Smooth muscle cell (in vitro differentiated cells): ENCODE results near the gene GBF1. TPM values are rescaled to one million over a fixed set of nuclear protein-coding genes. Genes with fewer than 3 reads are reported as not detected.
A peak's percentile ranks its signal among the peaks of the same experiment; 100 is the strongest.

Source experiments
- DNase-seq: peaks from one replicate; lab custom pipeline; 2025; ENCODE audit not compliant: unreplicated experiment; lab: John Stamatoyannopoulos, UW
- H2AFZ ChIP-seq: fragments of 200-600 bp; sonication (generic); 2 replicates; pipeline ENCODE4 v1.6.0; 2016; ENCODE audit warnings: antibody characterized with exemption, low read depth, mild to moderate bottlenecking
- H3F3A ChIP-seq: fragments of 200-600 bp; sonication (generic); 2 replicates; pipeline ENCODE4 v1.6.0; 2017; ENCODE audit warnings: antibody characterized with exemption, low read depth
- H3K27ac ChIP-seq: fragments of 200-600 bp; sonication (generic); 2 replicates; pipeline ENCODE4 v1.5.1; 2016; ENCODE audit warnings: low read depth, mild to moderate bottlenecking
- H3K27me3 ChIP-seq: fragments of 200-600 bp; sonication (generic); 2 replicates; pipeline ENCODE4 v1.6.1; 2016; ENCODE audit warnings: low read depth, mild to moderate bottlenecking
- H3K36me3 ChIP-seq: fragments of 200-600 bp; sonication (generic); 2 replicates; pipeline ENCODE4 v1.5.1; 2016; ENCODE audit warnings: low read depth
- H3K4me1 ChIP-seq: fragments of 200-600 bp; sonication (generic); 2 replicates; pipeline ENCODE4 v1.5.1; 2016; ENCODE audit warnings: low read depth
- H3K4me2 ChIP-seq: fragments of 200-600 bp; sonication (generic); 2 replicates; pipeline ENCODE4 v1.6.0; 2016; ENCODE audit warnings: mild to moderate bottlenecking
- H3K4me3 ChIP-seq: fragments of 200-600 bp; sonication (generic); 2 replicates; pipeline ENCODE4 v1.5.1; 2016; ENCODE audit warnings: mild to moderate bottlenecking
- H3K79me2 ChIP-seq: fragments of 200-600 bp; sonication (generic); 2 replicates; pipeline ENCODE4 v1.6.0; 2016; ENCODE audit warnings: low read depth, mild to moderate bottlenecking
- H3K9ac ChIP-seq: fragments of 200-600 bp; sonication (generic); 2 replicates; pipeline ENCODE4 v1.6.0; 2016; ENCODE audit warnings: low read depth
- H3K9me3 ChIP-seq: fragments of 200-600 bp; sonication (generic); replicated peaks from 2 replicates; pipeline ENCODE4 v1.5.1; 2016; ENCODE audit warnings: low read depth
- H4K20me1 ChIP-seq: fragments of 200-600 bp; sonication (generic); 2 replicates; pipeline ENCODE4 v1.6.0; 2016; ENCODE audit warnings: low read depth
- WGBS: methylation state at CpG from one replicate; pipeline ENCODE4 v1.1.7; 2016; ENCODE audit warnings: low lambda C conversion rate; 5-methylcytosine and 5-hydroxymethylcytosine counted together
- polyA plus RNA-seq: library from polyadenylated mRNA; unstranded; fragments of >200 nt; fragmentation: Nextera tagmentation; extraction: Ambion mirVana; gene quantifications from 2 replicates; pipeline ENCODE4 v1.2.1, GENCODE V29; 2016
- total RNA-seq: library from RNA; depleted of rRNA; stranded (reverse); fragments of >200 nt; gene quantifications from 2 replicates; pipeline ENCODE4 v1.2.3, GENCODE V29; 2014
- TF ChIP-seq, protein P1 (sequence below): fragments of 200-600 bp; sonication (generic); IDR thresholded peaks from 2 replicates; pipeline ENCODE4 v1.5.1; 2017; ENCODE audit warnings: borderline replicate concordance, mild to moderate bottlenecking, antibody characterized with exemption; ENCODE audit not compliant: insufficient read depth, poor library complexity, severe bottlenecking

The GBF1 gene
- total and polyA plus RNA-seq, 2 experiments from 2014 or later = 52.8 to 56.4 TPM

DNA sequence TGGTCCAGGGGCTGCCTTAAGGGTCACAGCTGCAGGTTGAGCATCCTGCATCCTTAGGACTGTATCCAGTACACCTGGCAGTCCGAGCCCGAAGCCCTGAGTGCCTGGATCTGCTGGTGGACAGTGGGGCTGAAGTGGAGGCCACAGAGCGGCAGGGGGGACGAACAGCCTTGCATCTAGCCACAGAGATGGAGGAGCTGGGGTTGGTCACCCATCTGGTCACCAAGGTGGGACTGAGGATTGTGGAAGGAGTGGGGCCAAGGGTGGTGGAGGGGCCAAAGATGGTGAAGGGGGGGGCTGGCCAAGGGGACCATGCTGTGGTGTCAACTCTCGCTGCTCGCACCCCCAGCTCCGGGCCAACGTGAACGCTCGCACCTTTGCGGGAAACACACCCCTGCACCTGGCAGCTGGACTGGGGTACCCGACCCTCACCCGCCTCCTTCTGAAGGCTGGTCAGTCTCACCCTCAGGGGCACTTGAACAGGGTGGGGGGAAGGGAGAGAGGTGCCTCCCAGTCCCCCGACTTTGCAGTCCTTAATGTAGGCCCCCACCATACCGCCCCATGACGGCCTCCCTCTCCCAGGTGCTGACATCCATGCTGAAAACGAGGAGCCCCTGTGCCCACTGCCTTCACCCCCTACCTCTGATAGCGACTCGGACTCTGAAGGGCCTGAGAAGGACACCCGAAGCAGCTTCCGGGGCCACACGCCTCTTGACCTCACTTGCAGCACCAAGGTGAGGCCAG, 155.4 kb downstream of the GBF1 start:
- Histone ChIP-seq H3K27me3 (no peaks in the 10 kb centered on the region), H3K79me2 (peaks cover 13% of the 10 kb centered on the region), H3K9me3 (no peaks in the 10 kb centered on the region), H4K20me1 (peaks cover 10% of the 10 kb centered on the region), H2AFZ (no peak overlapping the region), H3K4me2 (no peak overlapping the region), H3K4me1 (peaks cover 6% of the 10 kb centered on the region), H3K27ac (no peak overlapping the region), H3K4me3 (no peak overlapping the region), H3K9ac (no peak overlapping the region), H3K36me3 (no peaks in the 10 kb centered on the region), H3F3A (no peaks in the 10 kb centered on the region)
- TF ChIP-seq, protein P1, sequence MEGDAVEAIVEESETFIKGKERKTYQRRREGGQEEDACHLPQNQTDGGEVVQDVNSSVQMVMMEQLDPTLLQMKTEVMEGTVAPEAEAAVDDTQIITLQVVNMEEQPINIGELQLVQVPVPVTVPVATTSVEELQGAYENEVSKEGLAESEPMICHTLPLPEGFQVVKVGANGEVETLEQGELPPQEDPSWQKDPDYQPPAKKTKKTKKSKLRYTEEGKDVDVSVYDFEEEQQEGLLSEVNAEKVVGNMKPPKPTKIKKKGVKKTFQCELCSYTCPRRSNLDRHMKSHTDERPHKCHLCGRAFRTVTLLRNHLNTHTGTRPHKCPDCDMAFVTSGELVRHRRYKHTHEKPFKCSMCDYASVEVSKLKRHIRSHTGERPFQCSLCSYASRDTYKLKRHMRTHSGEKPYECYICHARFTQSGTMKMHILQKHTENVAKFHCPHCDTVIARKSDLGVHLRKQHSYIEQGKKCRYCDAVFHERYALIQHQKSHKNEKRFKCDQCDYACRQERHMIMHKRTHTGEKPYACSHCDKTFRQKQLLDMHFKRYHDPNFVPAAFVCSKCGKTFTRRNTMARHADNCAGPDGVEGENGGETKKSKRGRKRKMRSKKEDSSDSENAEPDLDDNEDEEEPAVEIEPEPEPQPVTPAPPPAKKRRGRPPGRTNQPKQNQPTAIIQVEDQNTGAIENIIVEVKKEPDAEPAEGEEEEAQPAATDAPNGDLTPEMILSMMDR = no peak
- 96% methylated on average over 18 of the region's 22 CpGs for WGBS
- DNase-seq = no peak

DNA sequence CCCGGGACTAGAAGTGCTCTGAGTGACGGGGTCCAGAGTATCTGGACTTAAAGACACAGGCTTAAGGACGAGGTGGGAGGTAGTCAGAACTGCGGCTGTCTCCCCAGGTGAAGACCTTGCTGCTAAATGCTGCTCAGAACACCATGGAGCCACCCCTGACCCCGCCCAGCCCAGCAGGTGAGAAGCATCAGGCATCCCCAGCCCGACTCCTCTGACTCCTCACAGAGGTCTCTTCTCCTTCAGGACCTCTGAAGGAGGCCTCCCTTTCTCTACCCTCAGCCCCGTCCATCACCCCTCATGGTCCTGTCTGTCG, 156.0 kb downstream of the GBF1 start:
- no peaks in the 10 kb centered on the region for H3F3A ChIP-seq
- no peak overlapping the region for H2AFZ ChIP-seq
- H3K9me3 ChIP-seq = no peaks in the 10 kb centered on the region
- no peak overlapping the region for H3K9ac ChIP-seq
- H4K20me1 ChIP-seq = peaks cover 9% of the 10 kb centered on the region
- H3K79me2 ChIP-seq = peaks cover 8% of the 10 kb centered on the region
- DNase-seq = no peak
- TF ChIP-seq, protein P1 = no peak
- H3K4me1 ChIP-seq = peaks cover under 1% of the 10 kb centered on the region
- H3K27ac ChIP-seq = peak overlapping the region; percentile 69
- H3K27me3 ChIP-seq = no peaks in the 10 kb centered on the region
- 81% methylated on average over 7 of the region's 8 CpGs for WGBS
- H3K36me3 ChIP-seq = no peaks in the 10 kb centered on the region
- no peak overlapping the region for H3K4me3 ChIP-seq
- no peak overlapping the region for H3K4me2 ChIP-seq

DNA sequence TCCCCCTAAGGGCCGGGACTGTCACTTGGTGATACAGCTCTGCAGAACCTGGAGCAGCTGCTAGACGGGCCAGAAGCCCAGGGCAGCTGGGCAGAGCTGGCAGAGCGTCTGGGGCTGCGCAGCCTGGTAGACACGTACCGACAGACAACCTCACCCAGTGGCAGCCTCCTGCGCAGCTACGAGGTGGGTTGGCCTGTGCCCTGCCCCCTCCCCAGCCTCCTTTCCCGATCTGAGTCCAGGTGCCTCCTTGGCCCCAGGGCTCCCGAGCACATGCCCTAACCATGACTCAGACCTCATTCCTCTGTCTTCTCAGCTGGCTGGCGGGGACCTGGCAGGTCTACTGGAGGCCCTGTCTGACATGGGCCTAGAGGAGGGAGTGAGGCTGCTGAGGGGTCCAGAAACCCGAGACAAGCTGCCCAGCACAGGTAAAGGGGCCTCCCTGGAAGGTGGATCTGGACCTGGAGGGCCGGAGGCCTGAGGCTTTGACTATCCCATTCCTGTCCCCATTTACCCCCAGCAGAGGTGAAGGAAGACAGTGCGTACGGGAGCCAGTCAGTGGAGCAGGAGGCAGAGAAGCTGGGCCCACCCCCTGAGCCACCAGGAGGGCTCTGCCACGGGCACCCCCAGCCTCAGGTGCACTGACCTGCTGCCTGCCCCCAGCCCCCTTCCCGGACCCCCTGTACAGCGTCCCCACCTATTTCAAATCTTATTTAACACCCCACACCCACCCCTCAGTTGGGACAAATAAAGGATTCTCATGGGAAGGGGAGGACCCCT, 156.6 kb downstream of the GBF1 start:
- Histone ChIP-seq H3F3A (no peaks in the 10 kb centered on the region), H3K27me3 (no peaks in the 10 kb centered on the region), H3K79me2 (peaks cover 2% of the 10 kb centered on the region), H3K4me3 (no peak overlapping the region), H4K20me1 (peaks cover 2% of the 10 kb centered on the region), H2AFZ (no peak overlapping the region), H3K4me2 (no peak overlapping the region), H3K27ac (peak overlapping the region; percentile 69), H3K9me3 (no peaks in the 10 kb centered on the region), H3K9ac (no peak overlapping the region), H3K4me1 (no peaks in the 10 kb centered on the region), H3K36me3 (no peaks in the 10 kb centered on the region)
- 61% methylated on average over 18 of the region's 18 CpGs for WGBS
- DNase-seq = no peak
- TF ChIP-seq, protein P1 = no peak

DNA sequence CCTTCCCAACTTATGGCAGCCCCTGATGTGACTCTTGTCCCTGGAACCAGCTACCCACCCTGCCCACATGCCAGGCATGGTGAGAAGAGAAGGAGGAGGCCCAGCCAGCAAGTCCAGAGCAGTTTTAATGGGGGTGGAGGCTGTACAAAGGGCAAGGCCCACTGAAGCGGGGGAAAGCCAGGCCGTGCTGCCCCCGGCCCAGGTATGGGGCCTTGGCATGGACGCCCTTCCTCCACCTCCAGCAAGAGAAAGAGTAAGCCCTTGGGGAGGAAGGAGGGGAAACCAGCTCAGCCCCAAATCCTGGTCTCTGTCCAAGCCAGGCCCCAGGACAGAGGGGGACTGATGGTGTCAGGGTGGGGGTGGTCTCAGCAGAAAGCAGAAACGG, 157.2 kb downstream of the GBF1 start:
- no peak overlapping the region for H3K9ac ChIP-seq
- H3K36me3 ChIP-seq = no peaks in the 10 kb centered on the region
- no peaks in the 10 kb centered on the region for H3K4me1 ChIP-seq
- no peak overlapping the region for H3K4me3 ChIP-seq
- H4K20me1 ChIP-seq = peaks cover 3% of the 10 kb centered on the region
- TF ChIP-seq, protein P1 = no peak
- H3K4me2 ChIP-seq = no peak overlapping the region
- H3K27ac ChIP-seq = peak overlapping the region; percentile 69
- no peak for DNase-seq
- H3K9me3 ChIP-seq = no peaks in the 10 kb centered on the region
- H3F3A ChIP-seq = no peaks in the 10 kb centered on the region
- H3K27me3 ChIP-seq = no peaks in the 10 kb centered on the region
- no peak overlapping the region for H2AFZ ChIP-seq
- H3K79me2 ChIP-seq = no peaks in the 10 kb centered on the region
- WGBS = 100% methylated on average over 1 of the region's 5 CpGs
